ENCODE measurements around the gene ZMYND19.
"Not testable (repeated sequence)": the region's sequence is repeated elsewhere in the genome, so short reads cannot be mapped to it uniquely, and the experiment has no call there.

The ZMYND19 gene

GRCh38 chr9:137613738-137614523 is 23.6 kb upstream of the ZMYND19 start:
- DNase-seq = no peak

GRCh38 chr9:137613259-137613658 is 22.9 kb upstream of the ZMYND19 start:
- DNase-seq = no peak

GRCh38 chr9:137612741-137613142 is 22.4 kb upstream of the ZMYND19 start:
- DNase-seq = no peak

GRCh38 chr9:137611623-137612609 is 21.6 kb upstream of the ZMYND19 start:
- DNase-seq = peak; percentile 90

- DNase-seq = no peak
Measured at GRCh38 chr9:137610944-137611343, 20.6 kb upstream of the ZMYND19 start.

GRCh38 chr9:137607141-137607857 is 17.0 kb upstream of the ZMYND19 start:
- no peak for DNase-seq

- DNase-seq = no peak
Measured at GRCh38 chr9:137606734-137607138, 16.4 kb upstream of the ZMYND19 start.

- DNase-seq = no peak
Measured at GRCh38 chr9:137606005-137606621, 15.8 kb upstream of the ZMYND19 start.

- DNase-seq = peak; percentile 73
Measured at GRCh38 chr9:137605121-137606004, 15.1 kb upstream of the ZMYND19 start, which contains the start of gene ARRDC1. TSS of gene ARRDC1 (plus strand) at chr9:137605686. CDS start at chr9:137605718, 32 bp downstream.

GRCh38 chr9:137604345-137605086 is 14.2 kb upstream of the ZMYND19 start:
- DNase-seq = no peak

- no peak for DNase-seq
Measured at GRCh38 chr9:137603879-137604278, 13.6 kb upstream of the ZMYND19 start.

- no peak for DNase-seq
Measured at GRCh38 chr9:137602661-137603060, 12.3 kb upstream of the ZMYND19 start.

- DNase-seq = no peak
Measured at GRCh38 chr9:137598943-137599342, 8.6 kb upstream of the ZMYND19 start.

GRCh38 chr9:137596577-137596976 is 6.3 kb upstream of the ZMYND19 start:
- DNase-seq = not testable (repeated sequence)

GRCh38 chr9:137593176-137593575 is 2.9 kb upstream of the ZMYND19 start:
- DNase-seq = no peak

- DNase-seq = no peak
Measured at GRCh38 chr9:137592767-137593166, 2.5 kb upstream of the ZMYND19 start.

GRCh38 chr9:137590123-137590468 is 216 bp downstream of the ZMYND19 start:
- no peak for DNase-seq

GRCh38 chr9:137589441-137590122 is 730 bp downstream of the ZMYND19 start:
- no peak for DNase-seq

GRCh38 chr9:137588891-137589290 is 1.4 kb downstream of the ZMYND19 start:
- DNase-seq = no peak

- DNase-seq = no peak
Measured at GRCh38 chr9:137588311-137588710, 2.0 kb downstream of the ZMYND19 start.
